ENCODE results near the gene FAM222A.

GRCh38 chr12:109710205-109710746, 3.3 kb upstream of the FAM222A start:
- TF ChIP-seq YY1 (IDR thresholded peaks at IDR 0.05; ENCODE audit: insufficient read depth, insufficient read length) (no peak), ZNF274 (IDR thresholded peaks at IDR 0.05; ENCODE audit: low read depth, low read length) (no peak), SUZ12 (IDR thresholded peaks at IDR 0.05; ENCODE audit: extremely low read depth, insufficient read depth, insufficient read length) (no peak)

Measured in NT2/D1 (cell line).